HG03025 (cell line): ENCODE results near the gene MGAT4D.
"Not testable (repeated sequence)": the region's sequence is repeated elsewhere in the genome, so short reads cannot be mapped to it uniquely, and the experiment has no call there.

Experiments
- ATAC-seq: cut with Tn5 transposase; IDR thresholded peaks from one replicate; pipeline ENCODE4 v1.9.1; 2021; ENCODE audit warnings: mild to moderate bottlenecking, moderate library complexity; ENCODE audit not compliant: unreplicated experiment, low FRiP score

Gene MGAT4D

DNA sequence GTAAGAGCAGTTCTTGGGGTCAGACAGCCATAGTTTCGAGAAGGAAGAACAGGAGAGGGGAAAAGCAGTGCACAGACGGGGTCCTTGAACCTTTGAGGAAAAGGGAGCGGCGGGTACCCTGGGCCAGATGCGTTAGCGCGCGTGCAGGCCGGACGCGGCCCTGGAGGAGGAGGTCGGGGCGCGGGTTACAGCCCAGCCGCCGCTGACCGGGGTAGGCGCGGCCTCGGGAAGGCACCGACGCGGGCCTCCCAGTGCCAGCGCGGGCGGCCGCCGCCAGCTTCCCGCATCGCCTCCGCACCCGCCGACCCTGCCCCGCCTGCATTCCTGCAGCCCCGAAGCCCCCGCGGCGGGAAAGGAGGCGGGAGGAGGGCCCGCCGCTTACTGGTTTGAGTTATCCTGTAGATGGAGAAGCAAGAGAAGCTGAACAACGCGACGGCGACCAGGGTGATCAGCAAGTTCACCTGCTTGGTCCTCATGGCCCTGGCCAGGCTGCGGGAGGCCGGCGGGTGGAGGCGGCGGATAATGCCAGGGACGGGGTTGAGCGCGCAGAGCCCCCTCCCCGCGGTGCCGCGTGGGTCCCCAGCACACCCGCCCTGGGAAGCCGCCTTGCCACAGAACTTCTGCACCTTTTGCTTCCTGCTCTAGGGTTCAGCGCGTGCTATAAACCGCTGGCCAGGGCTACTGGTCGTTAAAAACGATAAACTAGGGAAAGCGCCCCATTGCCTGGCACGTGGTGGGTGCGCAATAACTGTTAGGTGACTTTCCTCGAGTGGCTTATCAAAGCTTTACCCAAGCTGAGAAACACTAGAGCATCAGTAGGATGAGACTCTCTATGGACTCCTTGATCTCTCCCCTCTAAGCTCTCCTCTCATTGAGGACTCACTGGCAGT lies at the start of gene MGAT4D:
Gene MGAT4D, minus strand, starts transcription at position 547 of the 890 bp plus-strand sequence. Its CDS starts 71 bp downstream, at position 476.
- no peak for ATAC-seq

DNA sequence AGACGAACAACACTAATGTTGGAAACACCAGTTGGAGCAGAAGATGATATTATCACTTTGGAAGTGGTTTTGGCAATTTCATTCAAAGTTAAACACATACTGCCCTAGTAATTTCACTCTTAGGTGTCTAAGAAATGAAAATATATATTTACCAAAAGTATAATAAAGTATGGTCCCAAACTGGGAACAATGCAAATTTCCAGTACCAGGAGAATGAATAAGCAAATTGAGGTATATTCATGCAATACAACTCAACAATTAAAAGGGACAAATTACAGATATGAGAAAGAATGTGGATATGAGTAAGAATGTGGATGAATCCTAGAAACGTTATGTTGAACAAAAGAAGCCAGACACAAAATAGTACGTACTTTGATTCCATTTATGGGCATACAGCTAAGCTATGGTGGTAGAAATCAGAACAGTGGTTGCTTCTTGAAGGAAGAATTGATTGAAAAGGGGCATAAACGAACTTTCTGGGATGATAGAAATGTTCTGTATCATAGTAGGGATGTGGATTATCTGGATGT lies 35.9 kb upstream of the MGAT4D start:
- no peak for ATAC-seq

DNA sequence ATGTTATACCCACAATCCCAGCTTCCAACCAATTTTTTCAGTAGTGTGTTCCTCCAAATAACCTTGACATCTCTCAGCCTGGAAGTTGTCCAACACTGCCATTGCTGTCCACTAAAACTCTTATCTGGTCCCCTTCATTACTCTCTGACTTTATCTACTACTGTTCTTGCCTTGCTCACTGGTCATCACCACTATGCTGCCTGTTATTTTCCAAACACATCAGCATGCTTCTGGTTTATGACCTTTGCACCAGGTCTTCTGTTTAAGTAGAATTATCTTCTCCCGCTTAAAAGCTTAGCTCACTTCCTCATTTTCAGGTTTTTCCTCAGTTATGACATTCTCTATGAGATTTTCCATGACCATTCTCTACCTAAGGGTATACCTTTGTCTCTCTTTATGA lies 31.3 kb upstream of the MGAT4D start:
- ATAC-seq, result no peak

DNA sequence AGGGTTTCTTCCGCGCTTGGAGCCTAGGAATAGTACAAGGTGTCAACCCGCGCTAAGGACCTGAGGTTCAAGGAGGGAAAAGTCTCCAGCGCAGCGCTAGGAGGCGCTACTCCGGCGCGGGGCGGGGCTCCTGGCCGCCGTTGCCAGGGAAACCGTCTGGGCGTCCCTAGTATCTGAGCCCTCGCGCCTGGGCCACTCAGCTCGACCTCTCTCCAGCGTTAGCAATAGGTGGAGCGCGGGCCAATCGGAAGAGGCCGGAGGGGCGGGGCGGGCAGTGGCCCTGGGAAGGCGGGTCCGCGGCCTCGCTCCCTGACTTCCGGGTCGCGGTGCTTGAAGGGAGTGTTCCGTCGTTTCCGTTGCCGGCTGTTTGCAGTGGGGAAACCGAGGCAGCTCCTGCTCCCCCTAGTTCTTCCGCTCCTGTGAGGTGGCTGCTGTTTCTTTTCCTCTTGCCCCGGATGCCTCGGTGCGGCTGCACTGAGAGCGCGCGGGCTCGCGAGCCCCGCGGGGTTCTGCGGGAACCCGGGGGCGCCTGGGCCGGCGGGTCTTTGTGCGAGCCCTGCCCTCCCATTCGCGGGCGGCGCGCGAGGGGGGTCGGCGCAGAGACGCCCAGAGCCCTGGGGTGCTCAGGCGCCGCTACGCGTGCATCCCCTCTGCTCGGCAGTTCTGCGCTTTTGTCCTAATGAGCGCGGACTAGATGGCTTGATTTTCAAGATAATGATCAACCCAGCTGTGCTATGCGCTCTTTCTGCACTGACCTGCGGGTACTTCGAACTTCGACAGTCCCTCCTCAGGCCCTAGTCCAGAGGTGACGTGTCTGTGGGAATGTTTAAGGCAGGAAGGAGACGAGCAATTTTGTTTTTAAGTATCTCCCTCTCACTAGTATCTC lies 26.0 kb upstream of the MGAT4D start, which contains the start of gene ELMOD2:
Gene ELMOD2, plus strand, starts transcription at position 312 of the 886 bp plus-strand sequence. CDS start 1,261 bp downstream, outside the sequence.
- ATAC-seq, result peak; percentile 100

DNA sequence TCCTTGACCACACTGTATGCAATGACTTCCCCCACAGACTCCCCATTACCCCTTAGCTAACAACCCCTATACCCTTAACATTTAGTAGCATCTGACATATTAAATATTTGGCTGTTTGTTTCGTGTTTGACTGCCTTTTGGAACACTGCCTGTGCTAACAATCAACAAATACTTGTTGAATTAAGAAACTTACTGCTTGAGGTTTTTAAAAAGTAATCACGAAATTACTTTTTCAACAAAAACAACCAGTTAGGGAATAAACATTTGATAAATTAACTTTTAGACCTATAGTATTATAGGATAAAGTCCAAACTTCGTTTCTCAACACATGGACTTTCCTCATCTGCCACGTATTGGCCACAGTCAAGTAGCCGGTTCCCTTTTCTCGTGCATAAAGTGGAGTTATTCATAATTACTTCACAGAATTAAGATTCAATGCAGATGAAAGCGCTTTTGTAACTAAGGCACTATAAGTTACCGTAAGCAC lies 25.3 kb upstream of the MGAT4D start:
- ATAC-seq, result peak; percentile 11

DNA sequence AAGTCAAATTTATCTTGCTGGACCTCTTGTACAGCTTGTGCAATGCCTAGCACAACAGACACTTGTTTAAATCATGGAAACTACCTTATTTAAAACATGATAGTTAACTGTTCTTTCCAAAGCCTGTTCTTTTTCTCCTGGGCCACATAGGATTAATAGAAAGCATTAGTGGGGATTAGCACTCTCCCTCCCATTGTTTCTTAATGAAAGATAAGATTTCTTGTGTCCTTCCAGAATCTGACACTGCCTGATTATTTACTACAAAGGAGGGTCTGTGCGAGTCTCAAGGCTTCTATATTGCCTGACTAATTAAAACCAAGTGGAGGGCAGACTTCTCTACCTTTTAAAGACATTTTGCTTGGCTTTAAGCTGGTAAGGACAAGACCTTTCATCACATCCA lies 17.3 kb upstream of the MGAT4D start:
- ATAC-seq, result no peak

DNA sequence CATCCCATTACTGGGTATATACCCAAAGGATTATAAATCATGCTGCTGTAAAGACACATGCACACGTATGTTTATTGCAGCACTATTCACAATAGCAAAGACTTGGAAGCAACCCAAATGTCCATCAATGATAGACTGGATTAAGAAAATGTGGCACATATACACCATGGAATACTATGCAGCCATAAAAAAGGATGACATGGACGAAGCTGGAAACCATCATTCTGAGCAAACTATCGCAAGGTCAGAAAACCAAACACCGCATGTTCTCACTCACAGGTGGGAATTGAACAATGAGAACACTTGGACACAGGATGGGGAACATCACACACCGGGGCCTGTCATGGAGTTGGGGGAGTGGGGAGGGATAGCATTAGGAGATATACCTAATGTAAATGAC lies 15.7 kb upstream of the MGAT4D start:
- ATAC-seq, result not testable (repeated sequence)

DNA sequence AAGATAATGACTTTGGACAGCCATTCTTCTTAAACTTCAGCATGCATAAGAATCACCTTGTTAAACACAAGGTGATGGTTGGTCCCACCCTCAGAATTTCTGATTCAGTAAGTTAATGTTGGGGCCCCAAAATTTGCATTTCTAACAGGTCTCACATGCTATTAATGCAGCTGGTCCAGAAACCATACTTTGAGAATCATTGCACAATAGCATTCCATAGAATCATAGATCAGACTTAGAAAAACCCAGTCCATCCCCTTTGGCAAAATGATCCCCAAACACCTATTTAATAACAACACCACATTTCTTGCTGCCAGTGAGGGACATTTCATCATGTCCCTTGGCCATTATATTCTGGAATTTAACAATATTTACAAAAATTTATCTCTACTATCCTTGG lies 6.2 kb upstream of the MGAT4D start:
- no peak for ATAC-seq

DNA sequence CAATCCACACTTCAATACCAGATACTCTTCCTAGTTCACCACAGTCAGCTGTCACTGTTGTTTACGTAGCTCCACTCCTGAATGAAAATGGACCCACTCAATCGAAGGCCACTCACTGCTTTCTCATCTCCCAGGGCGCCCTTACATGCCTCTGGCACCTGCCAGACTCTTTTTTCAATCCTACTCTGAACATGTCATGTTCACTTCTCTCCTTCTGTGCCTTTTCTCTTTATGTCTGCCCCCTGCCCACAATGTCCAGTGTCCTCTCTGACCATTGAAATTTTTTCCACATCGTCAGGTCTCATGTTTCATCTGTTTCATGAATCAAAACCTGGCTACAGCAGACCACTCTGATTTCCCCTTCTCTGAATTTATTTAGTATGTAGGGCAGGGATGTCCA lies 1.3 kb upstream of the MGAT4D start:
- ATAC-seq, result no peak

DNA sequence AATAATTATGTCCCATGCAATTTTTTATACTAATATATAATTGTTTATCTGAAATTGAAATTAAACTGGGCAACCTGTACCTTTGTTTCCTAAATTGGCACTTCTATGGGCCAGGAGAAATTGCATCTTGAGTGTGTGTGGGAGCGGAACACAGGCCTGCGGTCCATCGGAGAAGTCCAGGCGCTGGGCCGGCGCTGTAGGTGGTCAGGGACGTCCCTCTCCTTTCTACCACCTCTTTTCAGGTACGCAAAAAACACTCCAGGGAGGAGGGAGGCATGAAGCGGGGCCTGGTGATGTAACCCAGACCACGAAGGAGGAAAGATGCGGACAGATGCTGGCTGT lies 717 bp downstream of the MGAT4D start:
- ATAC-seq, result no peak

DNA sequence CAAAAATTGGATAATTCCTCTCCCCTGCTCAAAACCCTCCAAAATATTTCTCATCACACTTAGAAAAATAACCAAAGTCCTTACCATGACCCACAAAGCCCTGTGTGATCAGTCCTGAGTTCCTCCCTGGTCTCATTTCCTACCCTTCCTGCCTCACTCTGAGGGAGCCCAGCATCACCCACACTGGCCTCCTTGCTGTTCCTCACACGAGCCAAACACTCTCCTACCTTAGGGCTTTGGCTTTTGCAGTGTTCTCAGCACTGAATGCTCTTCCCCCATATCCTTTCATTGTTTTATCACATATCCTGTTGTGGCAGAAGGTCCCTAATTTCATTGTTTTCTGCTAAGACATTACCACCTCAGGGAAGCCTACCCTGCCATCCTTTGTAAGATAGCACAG lies 12.2 kb downstream of the MGAT4D start:
- ATAC-seq, result no peak

DNA sequence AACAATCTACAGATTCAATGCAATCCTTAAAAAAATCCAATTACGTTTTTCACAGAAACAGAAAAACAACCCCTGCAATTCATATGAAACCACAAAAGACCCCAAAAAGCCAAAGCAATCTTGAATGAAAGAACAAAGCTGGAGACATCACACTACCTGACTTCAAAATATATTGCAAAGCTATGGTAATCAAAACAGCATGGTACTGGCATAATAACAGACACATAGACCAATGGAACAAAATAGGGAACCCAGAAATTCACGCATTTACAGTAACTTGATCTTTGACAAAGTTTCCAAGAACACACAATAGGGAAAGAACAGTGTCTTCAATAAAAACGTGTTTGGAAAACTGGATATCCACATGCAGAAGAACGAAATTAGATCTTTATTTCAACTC lies 14.6 kb downstream of the MGAT4D start:
- ATAC-seq, result no peak

DNA sequence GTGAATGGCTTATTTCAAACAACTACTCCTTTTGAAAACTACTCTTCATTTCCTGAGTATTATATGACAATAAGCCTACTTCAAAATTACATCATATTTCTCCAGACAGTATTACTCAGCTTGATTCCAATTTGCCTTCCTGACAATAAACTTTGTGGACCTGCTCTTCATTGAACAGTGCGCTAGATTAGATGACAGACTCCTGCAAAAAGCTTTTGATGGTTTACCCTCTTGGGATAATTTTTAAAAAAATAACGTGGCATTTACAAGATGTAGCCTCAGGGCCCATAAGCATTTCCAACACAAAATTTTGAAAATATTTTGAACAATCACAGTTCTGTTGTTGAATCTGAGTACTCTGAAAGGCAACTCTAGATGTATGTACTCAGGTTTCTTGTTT lies 25.9 kb downstream of the MGAT4D start:
- ATAC-seq, result no peak

DNA sequence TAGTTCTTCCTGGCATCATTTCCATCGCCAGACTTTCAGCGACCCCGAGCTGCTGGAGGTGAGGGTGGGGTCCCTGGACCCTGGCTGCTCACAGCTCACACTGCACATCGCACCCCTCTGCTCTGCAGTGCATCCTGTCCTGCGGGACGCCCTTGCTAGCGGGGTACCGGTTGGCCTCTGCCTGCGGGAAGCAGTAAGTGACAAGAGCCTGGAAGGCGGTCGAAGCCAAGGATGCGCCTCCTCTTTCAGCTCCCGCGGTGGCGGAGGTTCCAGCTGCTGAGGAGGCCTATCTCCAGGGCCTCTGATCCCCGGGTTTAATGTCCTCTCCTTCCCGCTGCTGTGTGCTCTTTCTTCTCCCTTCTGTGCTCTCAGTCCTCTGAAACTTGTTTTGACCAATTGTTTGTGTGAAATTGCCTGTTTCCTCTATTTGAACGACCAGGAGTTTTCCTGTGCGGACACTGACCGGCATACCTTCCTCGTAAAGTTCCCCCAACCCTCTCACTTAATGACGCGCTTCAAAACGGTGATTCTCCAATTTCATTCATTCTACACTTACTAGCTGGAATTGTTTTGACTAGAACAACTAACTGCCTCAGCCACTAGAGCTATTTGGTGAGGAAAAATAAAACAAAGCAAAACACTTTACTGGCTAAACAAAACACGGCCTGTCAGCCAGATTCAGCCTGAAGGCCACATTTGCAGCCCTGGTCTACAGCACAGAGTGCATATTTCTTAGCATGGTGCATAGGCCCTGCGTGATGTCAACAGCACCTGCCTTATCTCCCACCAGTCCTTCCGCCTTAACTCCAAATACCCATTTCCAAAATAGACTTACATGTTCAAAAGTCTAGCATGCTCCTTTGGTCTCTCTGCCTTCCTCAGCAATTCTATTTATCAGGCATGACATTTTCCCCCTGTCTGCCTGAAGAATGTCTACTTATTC lies 28.0 kb downstream of the MGAT4D start:
- ATAC-seq, result no peak

DNA sequence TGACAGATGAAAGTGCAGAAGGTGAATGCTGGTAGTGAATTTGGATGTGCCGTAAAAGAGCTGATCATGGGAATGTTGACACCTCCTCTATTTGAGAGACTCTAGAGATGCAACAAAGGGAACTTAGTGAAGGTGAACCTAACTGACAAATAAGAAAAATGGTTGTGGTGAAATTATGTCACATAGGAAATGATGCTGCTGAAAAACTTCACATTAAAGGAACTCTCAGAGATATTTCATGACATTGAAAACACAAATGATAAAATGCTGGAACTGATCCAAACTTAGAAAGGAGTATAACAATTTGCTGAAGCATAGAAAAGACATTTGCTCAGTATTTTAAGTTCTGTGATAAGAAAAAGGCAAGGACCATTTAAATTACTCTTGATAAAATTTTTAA lies 31.9 kb downstream of the MGAT4D start:
- ATAC-seq, result no peak

DNA sequence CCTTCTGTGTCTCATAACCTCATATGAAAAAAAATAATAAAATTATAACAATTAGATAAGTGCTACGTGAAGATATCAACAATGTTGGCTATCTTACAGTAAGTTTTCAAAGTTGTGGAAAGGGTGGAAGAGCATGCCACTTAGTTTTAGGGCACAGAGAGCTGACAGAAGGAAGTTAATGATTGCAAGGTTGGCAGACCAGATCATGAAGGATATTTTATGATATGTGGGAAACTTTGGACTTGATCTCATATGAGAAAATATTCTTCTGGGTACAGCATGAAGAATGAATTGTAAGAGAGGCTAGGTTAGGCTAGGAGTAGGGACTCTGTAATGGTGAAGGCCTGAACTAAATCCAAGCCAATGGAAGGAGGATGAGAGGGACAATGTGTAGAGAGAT lies 34.5 kb downstream of the MGAT4D start:
- ATAC-seq, result no peak

DNA sequence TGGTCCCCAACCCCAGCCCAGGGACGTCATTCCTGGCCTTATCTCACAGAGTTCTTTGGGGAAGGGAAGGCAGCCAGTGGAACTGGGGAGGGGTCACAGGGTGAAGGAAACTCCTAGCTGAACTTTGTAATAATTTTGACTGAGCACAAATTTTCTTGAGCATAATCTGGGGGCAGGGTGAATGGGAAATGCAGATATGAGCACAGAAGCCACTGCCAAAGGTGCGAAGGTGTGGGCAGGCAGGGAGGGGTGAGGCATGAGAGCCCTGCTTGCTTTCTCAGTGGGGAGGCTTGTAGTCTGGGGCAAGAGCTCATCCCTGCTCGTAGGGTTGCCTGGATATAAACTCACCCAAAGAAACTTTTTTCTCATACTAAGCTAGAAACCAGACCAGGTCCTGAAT lies 34.9 kb downstream of the MGAT4D start:
- ATAC-seq, result no peak

DNA sequence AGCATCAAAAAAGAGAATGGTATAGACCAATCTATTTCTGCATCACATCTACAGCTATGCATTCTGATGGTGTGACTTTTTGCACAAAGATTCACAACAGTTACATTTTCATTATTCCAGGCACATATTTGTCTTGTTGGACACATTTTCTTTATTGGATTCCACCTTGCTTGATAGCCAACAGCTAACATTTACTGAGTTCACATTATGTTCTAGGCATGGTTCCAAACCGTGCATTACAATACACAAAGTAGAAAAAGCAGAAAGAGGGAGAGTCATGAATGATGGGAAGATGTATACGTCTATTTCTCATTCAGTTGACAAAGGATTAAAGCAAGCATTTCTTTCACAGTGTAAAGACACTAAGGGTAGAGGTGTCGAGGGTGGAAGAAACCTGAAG lies 47.7 kb downstream of the MGAT4D start:
- ATAC-seq, result no peak

DNA sequence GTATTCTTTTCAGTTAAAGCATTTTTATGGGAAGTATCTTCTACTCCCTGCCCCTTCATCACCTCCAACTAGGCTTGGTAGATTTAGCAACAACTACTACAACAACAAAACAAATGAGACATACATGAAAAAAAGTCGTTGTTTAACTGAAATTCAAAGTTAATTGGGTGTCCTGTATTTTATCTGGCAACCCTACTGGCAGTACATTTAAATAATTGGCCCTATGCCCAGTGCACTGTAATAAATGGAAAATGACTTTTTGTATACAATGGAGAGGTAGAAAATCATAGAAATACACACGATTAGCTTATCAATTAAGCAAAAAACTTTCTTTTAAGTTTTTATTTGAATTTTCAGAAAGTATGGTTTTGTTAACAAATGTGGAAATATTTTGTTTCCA lies 49.3 kb downstream of the MGAT4D start:
- no peak for ATAC-seq

DNA sequence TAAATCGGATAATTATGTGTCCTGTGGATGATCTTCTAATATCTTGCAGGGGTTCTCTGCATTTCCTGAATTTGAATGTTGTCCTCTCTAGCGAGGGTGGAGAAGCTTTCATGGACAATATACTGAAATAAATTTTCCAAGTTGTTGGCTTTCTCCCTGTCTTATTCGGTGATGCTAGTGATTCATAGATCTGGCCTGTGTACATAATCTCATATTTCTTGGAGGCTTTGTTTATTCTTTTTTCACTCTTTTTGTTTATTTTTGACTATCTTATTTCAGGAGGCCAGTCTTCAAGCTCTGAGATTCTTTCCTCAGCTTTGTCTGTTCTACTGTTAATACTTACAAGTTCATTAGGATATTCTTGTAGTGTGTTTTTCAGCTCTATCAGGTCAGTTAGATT lies 49.9 kb downstream of the MGAT4D start:
- no peak for ATAC-seq
